B cell (primary cell): Measurements from ENCODE around the gene NLRP10. TPM values are rescaled to one million over a fixed set of nuclear protein-coding genes. Genes with fewer than 3 reads are reported as not detected.

Source experiments
- ATAC-seq: fragments of 200-7000 bp; cut with Tn5 transposase; one replicate; pipeline ENCODE4 v1.10.0; 2021; ENCODE audit warnings: low read depth, mild to moderate bottlenecking, moderate number of reproducible peaks, moderate library complexity
- CTCF ChIA-PET: fragments of 350-600 bp; sonication (Branson Sonifier 250); formaldehyde crosslinking; loops from one replicate; lab custom pipeline; 2021; ENCODE audit warnings: antibody characterized with exemption, inconsistent platforms; lab: Charles Lee
- POLR2A ChIA-PET: fragments of 350-600 bp; sonication (Branson Sonifier 250); formaldehyde crosslinking; loops from one replicate; lab custom pipeline; 2021; ENCODE audit warnings: antibody characterized with exemption; lab: Charles Lee
- DNase-seq: peaks from one replicate; pipeline ENCODE4 v3.0.0; 2013
- H2AFZ ChIP-seq: 2 replicates; pipeline ENCODE4 v1.6.1; 2012; ENCODE audit warnings: mild to moderate bottlenecking, low read depth, low read length; ENCODE audit not compliant: insufficient read depth, poor library complexity, severe bottlenecking
- H3K27ac ChIP-seq, 2 donors: 1 replicate in 1 of 2; 2 replicates in 1 of 2; pipeline ENCODE4 v1.5.1; 2012 to 2013; ENCODE audit warnings: low read length in 2 of 2, mild to moderate bottlenecking in 2 of 2, moderate library complexity in 1 of 2
- H3K27me3 ChIP-seq, 4 experiments: fragments of 200-600 bp in 1 of 4; sonication (generic) in 1 of 4; replicated peaks in 1 of 4; 1 replicate in 2 of 4; 2 replicates in 2 of 4; pipeline versions ENCODE4 v1.6.1 to v1.7.0; 2013 to 2016; ENCODE audit warnings: low read length in 3 of 4, mild to moderate bottlenecking in 2 of 4, mixed read lengths in 1 of 4, moderate library complexity in 1 of 4; ENCODE audit not compliant: insufficient read depth in 4 of 4, control insufficient read depth in 3 of 4; ENCODE audit errors: control extremely low read depth in 1 of 4
- H3K36me3 ChIP-seq, 2 experiments: replicated peaks in 1 of 2; 1 replicate in 1 of 2; 2 replicates in 1 of 2; pipeline versions ENCODE4 v1.6.1 to v1.7.1; 2013; ENCODE audit warnings: low read length in 1 of 2; ENCODE audit not compliant: insufficient read depth in 2 of 2, control insufficient read depth in 1 of 2; ENCODE audit errors: control extremely low read depth in 1 of 2, extremely low read depth in 1 of 2
- H3K4me1 ChIP-seq, 2 donors: fragments of 200-600 bp in 1 of 2; sonication (generic) in 1 of 2; 1 replicate in 1 of 2; 2 replicates in 1 of 2; pipeline versions ENCODE4 v1.5.1 to v1.6.1; 2013 to 2017; ENCODE audit warnings: low read length in 2 of 2; ENCODE audit not compliant: control insufficient read depth in 2 of 2, insufficient read depth in 2 of 2
- H3K4me2 ChIP-seq: replicated peaks from 2 replicates; pipeline ENCODE3; 2012; ENCODE audit warnings: mild to moderate bottlenecking, low read depth, low read length; ENCODE audit not compliant: poor library complexity, severe bottlenecking
- H3K4me3 ChIP-seq, 5 experiments: fragments of 200-600 bp in 1 of 5; sonication (generic) in 1 of 5; 1 replicate in 3 of 5; 2 replicates in 2 of 5; pipeline versions ENCODE4 v1.5.1 to v1.7.0; 2011 to 2016; ENCODE audit warnings: low read length in 4 of 5, mild to moderate bottlenecking in 4 of 5, low read depth in 2 of 5, control low read depth in 1 of 5, moderate library complexity in 1 of 5; ENCODE audit not compliant: insufficient read depth in 1 of 5; ENCODE audit errors: control extremely low read depth in 1 of 5, extremely low read depth in 1 of 5
- H3K79me2 ChIP-seq: fragments of 200-600 bp; sonication (generic); one replicate; pipeline ENCODE4 v1.6.0; 2016; ENCODE audit warnings: low read length; ENCODE audit not compliant: control insufficient read depth, insufficient read depth
- H3K9ac ChIP-seq: fragments of 200-600 bp; sonication (generic); 2 replicates; pipeline ENCODE4 v1.6.1; 2017; ENCODE audit warnings: mild to moderate bottlenecking, low read length, moderate library complexity
- H3K9me3 ChIP-seq, 3 donors: one replicate each; pipeline versions ENCODE4 v1.6.1 to v1.7.1; 2013; ENCODE audit warnings: low read length in 2 of 3; ENCODE audit not compliant: control insufficient read depth in 2 of 3, insufficient read depth in 1 of 3; ENCODE audit errors: control extremely low read depth in 1 of 3
- H4K20me1 ChIP-seq: 2 replicates; pipeline ENCODE4 v1.6.0; 2012; ENCODE audit warnings: mild to moderate bottlenecking, low read length; ENCODE audit not compliant: insufficient read depth, control insufficient read depth, poor library complexity, severe bottlenecking
- H3K27ac Mint-ChIP-seq: one replicate; pipeline ENCODE4 v1.8.0; 2021; ENCODE audit warnings: mixed read lengths
- H3K27me3 Mint-ChIP-seq: one replicate; pipeline ENCODE4 v1.8.0; 2021; ENCODE audit warnings: mixed read lengths
- H3K4me1 Mint-ChIP-seq: one replicate; pipeline ENCODE4 v1.8.0; 2021; ENCODE audit warnings: mixed read lengths
- H3K4me3 Mint-ChIP-seq: one replicate; pipeline ENCODE4 v1.8.0; 2021; ENCODE audit warnings: mixed read lengths
- H3K9me3 Mint-ChIP-seq: one replicate; pipeline ENCODE4 v1.8.0; 2022; ENCODE audit warnings: mixed read lengths; ENCODE audit not compliant: insufficient read depth
- EZH2 ChIP-seq: IDR thresholded peaks from 2 replicates; pipeline ENCODE4 v1.6.1; 2012; ENCODE audit warnings: borderline replicate concordance, low read depth, mild to moderate bottlenecking, moderate library complexity, low read length; ENCODE audit not compliant: insufficient read depth, poor library complexity, severe bottlenecking
- WGBS: methylation state at CpG from one replicate; pipeline ENCODE4 v1.1.5; 2013; ENCODE audit warnings: missing lambda C conversion rate; ENCODE audit not compliant: insufficient coverage; 5-methylcytosine and 5-hydroxymethylcytosine counted together
- intact Hi-C: fragments of 100-400 bp; cut with micrococcal nuclease; formaldehyde crosslinking; loops from one replicate; pipeline ENCODE4 v1.10.0; 2022
- polyA plus RNA-seq: library from polyadenylated mRNA; depleted of rRNA; stranded (reverse); fragments of >200 nt; gene quantifications from 2 replicates; pipeline ENCODE4 v1.2.3, GENCODE V29; 2012
- total RNA-seq, 2 donors: library from RNA; stranded (reverse); fragments of 120-200 nt in 1 of 2; gene quantifications; 1 replicate in 1 of 2; 2 replicates in 1 of 2; pipeline versions ENCODE4 v1.2.3 to v1.2.4, GENCODE V29; 2013 to 2022
- TF ChIP-seq, protein P1 (sequence below): fragments of 200-600 bp; IDR thresholded peaks from one replicate; pipeline ENCODE4 v1.8.0; 2022; ENCODE audit warnings: antibody characterized with exemption, mild to moderate bottlenecking

The NLRP10 gene
- total and polyA plus RNA-seq, 2 donors (not counting 1 experiment from before 2014, with no cell fraction given), result not detected

DNA sequence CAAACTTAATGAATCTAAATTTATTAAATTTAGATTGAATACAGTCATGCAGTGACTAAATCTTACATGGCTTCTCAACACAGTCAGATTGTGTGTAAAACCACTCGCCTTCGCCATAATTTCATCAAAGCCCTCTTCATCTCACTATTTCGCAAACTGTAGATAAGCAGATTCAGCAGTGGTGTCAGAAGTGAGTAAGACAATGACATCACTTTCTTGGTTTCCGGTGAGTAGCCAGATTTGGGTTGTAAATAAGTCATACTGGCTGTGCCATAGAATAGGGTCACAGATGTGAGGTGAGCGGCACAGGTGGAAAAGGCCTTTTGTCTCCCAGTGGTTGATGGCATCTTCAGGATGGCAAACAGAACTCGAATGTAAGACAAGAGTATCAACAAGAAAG lies 37.6 kb downstream of the NLRP10 start:
- no peak overlapping the region for H3K9ac ChIP-seq
- H4K20me1 ChIP-seq, result no peaks in the 10 kb centered on the region
- WGBS, result 82% methylated on average over 3 of the region's 6 CpGs
- no peak overlapping the region for H3K4me3 ChIP-seq
- H3K4me2 ChIP-seq, result no peak overlapping the region
- POLR2A ChIA-PET, result no interaction called here
- H3K79me2 ChIP-seq, result no peaks in the 10 kb centered on the region
- no peak overlapping the region for H3K27ac ChIP-seq
- H3K27me3 ChIP-seq, result peaks cover 0 to 18% (median 4%) of the 10 kb centered on the region in 4 experiments
- no peaks in the 10 kb centered on the region for H3K9me3 Mint-ChIP-seq
- H3K27ac Mint-ChIP-seq, result no peak overlapping the region
- ATAC-seq (no peak), DNase-seq (no peak)
- no peaks in the 10 kb centered on the region for H3K4me1 ChIP-seq
- H3K4me3 Mint-ChIP-seq, result no peak overlapping the region
- H3K36me3 ChIP-seq, result no peaks in the 10 kb centered on the region
- H3K4me1 Mint-ChIP-seq, result no peaks in the 10 kb centered on the region
- no peak overlapping the region for H2AFZ ChIP-seq
- intact Hi-C loops, result no loop called here
- H3K27me3 Mint-ChIP-seq, result peaks cover 42% of the 10 kb centered on the region
- CTCF ChIA-PET, result no interaction called here
- no peaks in the 10 kb centered on the region for H3K9me3 ChIP-seq
- TF ChIP-seq, protein P1, sequence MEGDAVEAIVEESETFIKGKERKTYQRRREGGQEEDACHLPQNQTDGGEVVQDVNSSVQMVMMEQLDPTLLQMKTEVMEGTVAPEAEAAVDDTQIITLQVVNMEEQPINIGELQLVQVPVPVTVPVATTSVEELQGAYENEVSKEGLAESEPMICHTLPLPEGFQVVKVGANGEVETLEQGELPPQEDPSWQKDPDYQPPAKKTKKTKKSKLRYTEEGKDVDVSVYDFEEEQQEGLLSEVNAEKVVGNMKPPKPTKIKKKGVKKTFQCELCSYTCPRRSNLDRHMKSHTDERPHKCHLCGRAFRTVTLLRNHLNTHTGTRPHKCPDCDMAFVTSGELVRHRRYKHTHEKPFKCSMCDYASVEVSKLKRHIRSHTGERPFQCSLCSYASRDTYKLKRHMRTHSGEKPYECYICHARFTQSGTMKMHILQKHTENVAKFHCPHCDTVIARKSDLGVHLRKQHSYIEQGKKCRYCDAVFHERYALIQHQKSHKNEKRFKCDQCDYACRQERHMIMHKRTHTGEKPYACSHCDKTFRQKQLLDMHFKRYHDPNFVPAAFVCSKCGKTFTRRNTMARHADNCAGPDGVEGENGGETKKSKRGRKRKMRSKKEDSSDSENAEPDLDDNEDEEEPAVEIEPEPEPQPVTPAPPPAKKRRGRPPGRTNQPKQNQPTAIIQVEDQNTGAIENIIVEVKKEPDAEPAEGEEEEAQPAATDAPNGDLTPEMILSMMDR, result no peak
- no peak for TF ChIP-seq EZH2

DNA sequence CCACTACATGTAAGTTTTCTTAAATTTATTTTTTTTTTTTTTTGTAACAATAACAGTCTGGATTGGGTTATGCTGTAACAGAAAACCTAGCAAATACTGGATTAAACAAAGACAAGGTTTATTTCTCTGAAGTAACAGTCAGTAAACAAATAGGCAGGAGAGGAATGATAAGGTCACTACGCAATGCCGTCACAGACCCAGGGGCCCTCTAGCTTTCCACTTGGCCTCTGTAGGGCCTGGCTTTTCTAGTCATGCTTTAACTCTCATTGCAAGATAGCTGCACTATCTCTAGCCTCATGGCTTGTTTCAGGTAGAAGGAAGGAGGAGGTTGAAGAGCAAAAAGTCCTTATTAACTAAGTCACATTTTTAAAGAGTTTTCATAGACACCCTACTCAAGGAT lies 40.7 kb downstream of the NLRP10 start:
- H3K36me3 ChIP-seq, result no peaks in the 10 kb centered on the region
- WGBS, result no CpG with 5 or more reads among the region's 2 CpGs
- peaks cover 0 to 9% (median 4%) of the 10 kb centered on the region in 4 experiments for H3K27me3 ChIP-seq
- peaks cover 25% of the 10 kb centered on the region for H3K27me3 Mint-ChIP-seq
- DNase-seq, result no peak
- no peak overlapping the region for H3K27ac Mint-ChIP-seq
- no peak overlapping the region for H3K27ac ChIP-seq
- ATAC-seq, result no peak
- no peak for TF ChIP-seq EZH2
- TF ChIP-seq, protein P1, result no peak
- CTCF ChIA-PET, result no interaction called here
- intact Hi-C loops, result no loop called here
- H3K4me3 ChIP-seq, result no peak overlapping the region
- no peaks in the 10 kb centered on the region for H3K4me1 Mint-ChIP-seq
- no peak overlapping the region for H3K9ac ChIP-seq
- H3K9me3 ChIP-seq, result no peaks in the 10 kb centered on the region
- H3K4me2 ChIP-seq, result no peak overlapping the region
- POLR2A ChIA-PET, result no interaction called here
- H3K79me2 ChIP-seq, result no peaks in the 10 kb centered on the region
- no peaks in the 10 kb centered on the region for H3K9me3 Mint-ChIP-seq
- no peaks in the 10 kb centered on the region for H3K4me1 ChIP-seq
- H4K20me1 ChIP-seq, result no peaks in the 10 kb centered on the region
- H2AFZ ChIP-seq, result no peak overlapping the region
- H3K4me3 Mint-ChIP-seq, result no peak overlapping the region
